GM19023 (cell line): ENCODE results near the gene GABBR2.
"Not testable (repeated sequence)": the region's sequence is repeated elsewhere in the genome, so short reads cannot be mapped to it uniquely, and the experiment has no call there.

Experiments used
- ATAC-seq: cut with Tn5 transposase; IDR thresholded peaks from one replicate; pipeline ENCODE4 v1.9.1; 2021; ENCODE audit warnings: mild to moderate bottlenecking, moderate library complexity; ENCODE audit not compliant: unreplicated experiment

GABBR2 gene

DNA sequence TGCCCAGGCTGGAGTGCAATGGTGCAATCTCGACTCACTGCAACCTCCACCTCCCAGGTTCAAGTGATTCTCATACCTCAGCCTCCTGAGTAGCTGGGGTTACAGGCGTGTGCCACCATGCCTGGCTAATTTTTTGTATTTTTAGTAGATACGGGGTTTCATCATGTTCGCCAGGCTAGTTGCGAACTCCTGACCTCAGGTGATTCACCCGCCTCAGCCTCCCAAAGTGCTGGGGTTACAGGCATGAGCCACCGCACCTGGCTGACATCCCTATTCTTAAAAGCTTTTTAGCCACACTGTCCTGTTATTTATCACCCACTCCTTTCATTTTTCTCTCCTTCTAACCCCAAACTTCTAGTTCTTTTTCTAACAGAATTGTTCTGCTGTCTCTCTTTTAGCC, 425.6 kb downstream of the GABBR2 start:
- not testable (repeated sequence) for ATAC-seq

DNA sequence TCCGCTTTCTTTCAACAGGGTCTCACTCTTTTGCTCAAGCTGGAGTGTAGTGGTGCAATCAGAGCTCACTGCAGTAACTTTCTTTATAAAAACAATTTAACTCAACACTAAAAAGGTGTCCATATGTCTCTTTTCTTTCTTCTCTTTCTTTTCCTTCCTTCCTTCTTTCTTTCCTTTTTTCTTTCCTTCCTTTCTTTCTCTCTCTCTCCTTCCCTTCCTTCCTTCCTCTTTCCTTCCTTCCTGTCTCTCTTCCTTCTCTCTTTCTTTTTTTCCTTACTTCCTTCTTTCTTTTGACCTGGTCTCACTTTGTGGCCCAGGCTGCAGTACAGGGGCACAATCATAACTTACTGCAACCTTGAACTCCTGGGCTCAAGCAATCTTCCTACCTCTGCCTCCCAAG, 427.5 kb downstream of the GABBR2 start:
- no peak for ATAC-seq

DNA sequence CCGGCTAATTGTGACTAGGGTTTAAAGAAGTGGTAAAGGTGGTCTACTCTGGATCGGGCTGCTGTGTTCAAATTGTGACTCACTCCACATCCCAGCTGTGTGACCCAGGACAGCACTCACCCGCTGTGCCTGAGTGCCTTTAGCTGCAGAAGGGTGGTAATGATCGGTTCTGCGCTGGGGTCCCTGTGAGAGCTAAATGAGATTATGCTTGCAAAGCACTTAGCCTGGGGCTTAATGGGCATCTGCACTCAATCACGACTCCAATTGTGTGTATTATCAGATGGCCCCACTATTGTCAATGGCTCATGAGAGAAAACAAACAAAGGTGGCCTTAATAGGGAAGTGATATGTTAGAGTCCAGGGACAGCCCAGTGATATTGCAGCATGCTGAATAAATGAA, 428.2 kb downstream of the GABBR2 start:
- no peak for ATAC-seq

DNA sequence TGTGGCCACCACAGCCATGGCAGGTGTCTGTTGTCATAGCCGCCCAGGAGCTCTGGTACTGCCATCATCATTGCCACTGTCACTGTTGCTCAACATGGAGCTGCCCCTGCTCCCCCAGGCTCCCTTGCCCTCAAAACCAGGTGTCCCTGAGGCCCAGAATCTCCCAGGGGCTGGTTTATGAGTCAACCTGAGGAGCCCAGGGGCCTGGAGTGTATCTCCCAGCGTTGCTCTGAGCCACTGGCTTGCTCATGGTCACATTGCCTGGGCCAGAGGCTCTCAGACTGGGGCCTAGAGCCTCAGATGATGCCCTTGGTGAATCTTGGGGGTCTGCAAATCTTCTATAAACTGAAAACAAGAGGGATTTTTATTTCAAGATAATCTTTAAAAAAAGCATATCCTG, 428.6 kb downstream of the GABBR2 start:
- no peak for ATAC-seq

DNA sequence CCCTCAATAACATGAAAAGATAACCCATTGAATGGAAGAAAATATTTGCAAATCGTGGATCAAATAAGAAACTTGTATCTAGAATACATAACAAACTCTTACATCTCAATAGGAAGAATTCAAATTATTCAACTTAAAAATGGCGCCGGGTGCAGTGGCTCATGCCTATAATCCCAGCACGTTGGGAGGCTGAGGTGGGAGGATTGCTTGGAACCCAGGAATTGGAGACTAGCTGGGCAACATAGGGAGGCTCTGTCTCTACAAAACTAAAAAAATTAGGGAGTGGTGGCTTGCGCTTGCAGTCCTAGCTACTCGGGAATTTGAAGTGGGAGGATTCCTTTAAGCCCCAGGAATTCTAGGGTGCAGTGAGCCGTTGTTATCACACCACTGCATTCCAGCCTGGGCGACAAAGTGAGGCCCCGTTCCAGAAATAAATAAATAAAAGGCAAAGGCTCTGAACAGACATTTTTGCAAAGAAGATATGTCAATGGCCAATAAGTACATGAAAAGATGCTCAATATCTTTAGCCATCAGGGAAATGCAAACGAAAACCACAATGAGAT, 431.7 kb downstream of the GABBR2 start:
- ATAC-seq, result no peak

DNA sequence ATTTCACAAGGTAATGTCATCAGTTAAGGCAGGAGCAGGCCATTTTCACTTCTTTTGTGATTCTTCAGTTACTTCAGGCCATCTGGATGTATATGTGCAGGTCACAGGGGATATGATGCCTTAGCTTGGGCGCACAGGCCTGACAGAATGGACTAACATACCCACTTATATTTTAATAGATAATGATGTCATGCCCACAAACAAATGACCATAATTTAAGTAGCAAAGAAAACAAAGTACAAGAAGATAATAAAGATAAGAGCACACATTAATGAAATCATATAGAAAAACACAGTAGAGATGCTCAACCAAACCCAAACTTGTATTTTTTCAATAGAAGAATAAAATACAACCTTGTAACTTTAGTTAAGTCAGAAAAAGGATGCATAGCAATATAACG, 433.6 kb downstream of the GABBR2 start:
- no peak for ATAC-seq

DNA sequence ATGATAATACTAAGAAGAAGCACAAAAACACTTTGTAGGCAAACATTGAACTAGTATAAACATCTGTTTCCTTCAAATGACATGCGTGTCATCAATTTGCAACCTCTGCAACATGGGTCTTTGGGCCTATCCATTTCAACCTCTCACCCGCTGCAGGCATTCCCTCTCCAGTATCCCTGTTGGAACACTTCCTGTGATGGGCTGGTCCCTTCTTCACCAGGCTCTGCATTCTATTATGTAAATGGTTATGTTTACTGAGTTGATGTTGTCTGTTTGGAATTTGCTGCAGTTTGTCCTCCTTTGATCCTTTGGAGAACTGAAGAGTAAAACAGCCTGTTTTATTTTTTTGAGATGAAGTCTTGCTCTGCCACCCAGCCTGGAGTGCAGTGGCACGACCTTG, 436.7 kb downstream of the GABBR2 start:
- ATAC-seq, result no peak

DNA sequence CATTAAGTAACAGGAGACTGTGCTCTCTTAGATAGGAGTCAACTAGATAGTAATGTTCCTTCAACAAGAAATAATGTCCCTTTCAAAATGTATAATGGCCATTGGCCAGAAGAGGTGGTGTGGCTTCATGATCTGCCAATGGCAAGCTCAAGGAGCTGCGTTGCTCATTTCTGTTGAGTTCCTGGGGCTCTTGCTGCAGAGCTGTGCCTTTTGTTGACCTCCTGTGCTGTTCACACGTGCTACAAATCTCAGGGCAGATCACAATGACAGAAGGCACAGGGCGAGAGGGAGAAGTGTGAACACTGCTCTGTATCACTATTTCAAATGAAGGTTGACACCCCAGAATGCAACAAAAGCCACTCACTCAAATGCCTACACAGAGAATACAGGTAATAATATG, 437.3 kb downstream of the GABBR2 start:
- no peak for ATAC-seq

DNA sequence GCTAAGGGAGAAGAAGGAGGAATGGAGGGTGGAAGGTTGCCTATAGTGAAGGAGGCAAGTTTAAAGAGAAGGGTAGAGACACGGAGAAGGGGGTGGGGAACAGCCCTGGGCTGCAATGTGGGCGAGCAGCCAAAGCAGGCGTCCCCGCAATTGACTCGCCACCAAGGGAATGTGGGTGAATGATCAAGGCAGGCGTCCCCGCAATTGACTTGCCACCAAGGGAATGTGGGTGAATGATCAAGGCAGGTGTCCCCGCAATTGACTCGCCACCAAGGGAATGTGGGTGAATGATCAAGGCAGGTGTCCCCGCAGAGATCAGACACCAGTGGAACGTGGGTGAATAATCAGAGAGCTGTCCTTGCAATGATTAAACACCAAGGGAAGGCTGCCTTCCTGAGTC, 438.5 kb downstream of the GABBR2 start:
- ATAC-seq, result not testable (repeated sequence)

DNA sequence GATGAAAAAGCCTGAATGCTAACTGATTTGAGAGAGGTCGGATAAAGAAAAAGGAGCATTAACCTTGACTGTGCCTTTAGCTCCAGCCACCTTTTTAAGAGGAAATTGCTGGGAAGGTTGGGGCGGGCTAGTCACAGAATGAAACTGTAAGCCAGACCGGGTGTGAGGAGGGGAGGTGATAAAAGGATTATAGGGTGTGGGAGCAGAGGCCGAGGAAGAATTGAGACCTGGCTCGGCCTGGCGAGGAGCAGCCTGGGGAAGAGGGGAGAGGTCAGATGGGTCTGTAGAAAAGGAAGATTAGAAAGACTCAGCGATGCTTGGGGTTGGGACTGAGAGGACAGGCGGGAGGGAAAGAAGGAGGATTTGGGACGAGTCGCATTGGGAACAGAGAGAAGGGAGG, 439.1 kb downstream of the GABBR2 start:
- ATAC-seq, result not testable (repeated sequence)

DNA sequence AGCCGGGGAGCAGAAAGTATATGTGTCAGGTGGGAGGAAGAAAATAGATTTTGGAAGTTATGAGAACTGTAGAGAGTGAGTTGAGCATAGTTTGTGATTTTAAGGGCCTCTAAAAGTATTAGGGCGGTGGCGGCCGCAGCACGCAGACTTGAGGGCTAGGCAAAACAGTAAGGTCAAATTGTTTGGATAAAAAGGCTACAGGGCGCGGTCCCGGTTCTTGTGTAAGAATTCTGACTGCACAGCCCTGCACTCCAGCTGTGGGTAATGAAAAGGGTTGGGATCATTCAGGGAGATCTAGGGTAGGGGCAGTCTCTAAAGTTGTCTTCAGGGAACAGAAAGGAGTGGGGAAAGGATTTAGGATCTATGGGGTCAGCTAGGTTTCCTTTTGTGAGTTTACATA, 441.2 kb downstream of the GABBR2 start:
- ATAC-seq, result not testable (repeated sequence)

DNA sequence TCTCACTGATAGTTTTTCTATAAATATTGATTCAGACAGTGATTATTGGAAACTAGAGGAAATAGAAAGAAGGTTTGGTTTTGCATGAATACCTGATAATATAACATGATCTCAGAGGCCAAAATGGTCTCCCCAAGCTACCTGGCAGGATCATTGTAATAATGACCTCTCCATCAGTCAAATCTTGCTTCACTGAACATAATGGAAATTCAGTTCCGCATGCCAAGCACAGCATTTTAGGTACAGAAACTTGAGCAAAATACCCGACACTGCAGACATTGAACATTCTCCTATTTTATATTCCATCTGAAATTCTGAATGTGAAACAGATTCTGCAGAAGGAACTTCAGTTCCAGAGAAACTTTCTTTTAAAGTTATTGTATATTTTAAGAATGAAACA, 444.2 kb downstream of the GABBR2 start:
- ATAC-seq, result no peak

DNA sequence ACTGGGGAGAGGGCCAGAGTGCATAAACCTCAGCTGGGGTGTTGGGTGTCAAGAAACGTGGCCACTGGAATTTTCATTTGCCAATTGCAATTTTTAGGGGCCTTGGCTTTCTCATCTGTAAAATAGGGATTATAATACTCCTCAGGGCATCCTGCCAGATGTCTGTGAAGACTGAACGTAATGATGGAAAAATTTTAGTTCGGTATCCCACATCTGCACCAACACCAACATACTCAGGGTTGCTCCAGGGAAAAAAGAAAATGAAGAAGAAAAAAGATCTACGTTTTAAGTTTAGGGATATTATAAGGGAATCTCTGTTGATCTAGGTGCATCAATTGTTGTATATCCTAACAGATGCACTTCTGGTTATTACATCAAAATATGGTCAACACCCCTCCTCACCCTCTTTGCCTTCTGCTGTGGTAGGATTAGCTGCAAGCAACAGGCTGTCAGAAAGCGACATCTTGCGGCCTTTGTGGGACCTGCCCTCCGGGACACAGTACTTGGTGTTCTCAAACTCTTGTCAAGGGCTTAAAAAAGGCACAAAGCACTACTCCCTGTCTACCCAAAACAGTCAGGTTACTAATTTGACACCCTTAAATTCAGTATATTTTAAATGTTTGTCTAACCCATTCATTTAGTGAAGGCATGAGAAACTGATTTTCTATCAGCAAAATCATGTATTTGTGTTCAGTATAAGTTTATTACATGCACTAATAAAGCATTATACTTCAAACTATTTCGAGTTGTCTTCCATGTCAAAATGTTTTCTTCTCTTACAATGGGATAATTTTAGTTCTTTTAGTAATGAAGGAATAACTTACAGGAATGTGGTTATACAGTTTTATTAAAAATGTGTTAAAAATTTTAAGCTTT, 445.0 kb downstream of the GABBR2 start:
- ATAC-seq, result peak; percentile 92

DNA sequence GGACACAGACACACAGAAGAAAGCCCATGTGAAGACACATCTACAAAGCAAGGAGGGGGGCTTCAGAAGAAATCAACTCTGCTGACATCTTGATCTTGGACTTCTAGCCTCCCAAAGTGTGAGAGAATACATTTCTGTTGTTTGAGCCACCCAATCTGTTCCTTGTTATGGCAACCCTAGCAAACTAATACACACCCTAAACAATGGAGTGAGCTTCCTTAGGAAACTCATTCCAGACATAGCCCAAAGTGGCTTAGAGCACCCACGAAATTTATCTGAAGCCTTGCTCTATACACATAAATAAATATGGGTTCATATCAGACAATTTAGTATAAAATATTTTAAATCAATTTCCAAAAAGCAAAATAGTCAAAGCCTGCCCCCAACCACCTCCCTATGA, 445.7 kb downstream of the GABBR2 start:
- ATAC-seq, result no peak

DNA sequence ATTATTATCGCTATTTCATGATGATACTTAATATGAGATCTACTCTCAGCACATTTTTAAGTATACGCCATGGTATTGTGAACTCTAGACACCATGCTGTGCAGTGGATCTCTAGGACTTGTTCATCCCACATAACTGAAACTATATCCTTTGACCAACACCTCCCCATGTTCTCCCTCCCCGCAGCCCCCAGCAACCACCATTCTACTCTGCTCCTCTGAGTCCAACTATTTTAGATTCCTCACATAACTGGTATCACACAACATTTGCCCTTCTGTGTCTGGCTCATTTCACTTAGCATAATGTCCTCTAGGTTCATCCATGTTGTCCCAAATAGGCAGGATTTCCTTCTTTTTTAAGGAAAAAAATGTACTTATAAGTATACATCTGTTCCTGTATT, 446.7 kb downstream of the GABBR2 start:
- no peak for ATAC-seq

DNA sequence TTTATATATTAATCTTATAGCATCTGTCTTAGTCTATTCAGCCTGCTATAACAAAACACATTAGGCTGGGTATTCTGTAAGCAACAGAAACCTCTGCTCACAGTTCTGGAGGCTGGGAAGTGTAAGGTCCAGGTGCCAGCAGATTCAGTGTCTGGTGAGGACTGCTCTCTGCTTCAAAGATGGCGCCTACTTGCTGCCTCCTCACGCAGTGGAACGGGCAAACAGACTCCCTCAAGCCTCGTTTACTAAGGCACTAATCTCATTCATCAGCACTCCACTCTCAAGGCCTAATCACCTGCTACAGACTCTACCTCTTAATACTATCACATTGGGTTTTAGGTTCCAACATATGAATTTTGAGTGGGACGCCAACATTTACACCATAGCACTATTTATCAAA, 448.1 kb downstream of the GABBR2 start:
- ATAC-seq, result no peak

DNA sequence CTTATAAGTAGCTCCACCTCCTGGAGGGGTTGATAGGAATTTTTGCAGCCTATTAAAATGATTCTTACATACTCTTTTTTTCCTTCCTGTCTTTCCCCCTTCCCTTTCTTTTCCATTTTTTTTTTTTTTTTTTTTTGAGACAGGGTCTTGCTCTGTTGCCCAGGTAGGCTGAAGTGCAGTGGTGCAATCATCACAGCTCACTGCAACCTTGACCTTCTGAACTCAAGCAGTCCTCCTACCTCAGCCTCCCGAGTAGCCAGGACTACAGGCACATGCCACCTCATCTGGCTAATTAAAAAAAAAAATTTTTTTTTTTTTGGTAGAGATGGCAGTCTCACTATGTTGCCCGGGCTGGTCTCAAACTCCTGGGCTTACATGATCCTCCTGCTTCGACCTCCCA, 448.9 kb downstream of the GABBR2 start:
- ATAC-seq, result no peak

DNA sequence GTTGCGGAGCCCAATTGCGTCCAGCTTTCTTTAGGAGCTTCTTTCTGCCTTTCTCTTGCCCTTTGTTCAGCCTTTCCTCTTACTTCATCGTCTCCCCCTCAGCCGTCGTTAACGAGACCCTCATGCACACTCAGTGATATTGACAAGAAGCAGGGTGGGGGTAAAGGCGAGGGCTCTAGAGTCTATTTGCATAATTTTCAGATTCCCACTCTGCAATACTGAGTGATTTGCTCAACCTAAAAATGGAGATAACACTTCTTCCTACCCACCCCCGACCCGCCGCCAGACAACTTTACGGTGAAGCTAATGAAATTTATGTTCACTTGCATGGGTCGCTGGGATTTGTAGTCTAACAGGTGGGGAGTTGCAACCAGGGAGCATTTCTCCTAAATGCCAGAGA, 452.0 kb downstream of the GABBR2 start:
- ATAC-seq, result no peak

DNA sequence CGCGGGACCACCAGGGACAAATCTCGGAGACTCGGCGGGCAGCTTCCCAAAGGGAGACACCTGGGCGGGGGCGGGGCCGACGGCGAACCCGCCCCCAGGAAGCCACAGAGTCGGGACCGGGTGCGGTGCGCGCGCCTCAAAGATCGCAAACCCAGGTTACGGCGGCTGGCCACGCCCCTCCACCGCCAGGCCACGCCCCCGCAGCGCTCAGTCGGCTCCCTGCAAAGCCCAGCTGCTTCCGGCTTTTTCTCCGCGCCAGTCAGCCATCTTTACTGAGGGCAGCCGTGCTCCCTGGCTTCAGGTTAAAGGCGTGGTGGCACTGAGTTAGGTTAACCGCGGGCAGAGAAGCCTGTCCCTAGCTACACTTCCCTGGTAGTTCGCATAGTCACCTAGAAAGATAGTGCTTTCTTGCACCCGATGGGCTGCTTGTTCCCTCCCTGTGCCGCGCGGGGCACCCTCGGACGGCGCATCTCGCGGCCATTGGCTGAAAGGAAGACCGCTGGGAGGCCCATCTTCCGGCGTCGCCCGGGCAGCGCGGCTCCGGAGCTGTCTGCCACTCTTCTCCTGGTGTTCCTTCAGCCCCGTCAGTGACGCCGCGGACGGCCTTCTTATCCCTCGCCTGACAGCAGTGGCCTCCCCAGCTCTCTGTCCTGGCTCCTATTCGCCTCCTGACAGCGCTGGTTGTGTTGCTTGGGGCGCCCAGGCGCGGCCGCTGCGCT, 453.0 kb downstream of the GABBR2 start, which contains the start of gene TBC1D2:
Gene TBC1D2 (minus strand): TSS at position 72 of the 719 bp plus-strand sequence. CDS start 108 bp downstream, outside the sequence.
- ATAC-seq, result peak; percentile 86

DNA sequence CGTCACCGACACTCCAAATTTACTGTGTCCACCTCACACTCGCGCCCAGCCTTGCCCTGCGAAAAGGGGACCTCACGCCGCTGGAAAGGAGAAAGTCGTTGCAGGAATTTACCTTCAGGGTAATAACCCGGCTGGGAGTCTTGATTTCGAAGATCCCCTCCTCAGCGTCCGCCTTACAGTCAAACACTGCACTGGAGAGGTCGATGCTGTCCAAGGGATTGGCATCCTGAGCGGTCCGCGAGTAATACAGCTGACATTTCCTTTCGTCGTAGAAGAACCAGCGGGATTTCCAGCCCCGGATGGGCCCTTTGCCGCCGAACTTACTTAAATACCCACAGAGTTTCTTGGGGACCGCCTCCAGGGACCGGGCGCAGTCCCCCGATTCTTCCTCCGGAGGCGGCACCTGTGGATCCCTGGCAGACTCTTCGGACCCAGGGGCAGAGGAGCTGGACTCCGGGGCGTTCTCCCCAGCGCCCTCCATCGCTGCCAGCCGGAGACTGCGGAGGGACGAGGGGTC, 453.6 kb downstream of the GABBR2 start:
- peak; percentile 24 for ATAC-seq

DNA sequence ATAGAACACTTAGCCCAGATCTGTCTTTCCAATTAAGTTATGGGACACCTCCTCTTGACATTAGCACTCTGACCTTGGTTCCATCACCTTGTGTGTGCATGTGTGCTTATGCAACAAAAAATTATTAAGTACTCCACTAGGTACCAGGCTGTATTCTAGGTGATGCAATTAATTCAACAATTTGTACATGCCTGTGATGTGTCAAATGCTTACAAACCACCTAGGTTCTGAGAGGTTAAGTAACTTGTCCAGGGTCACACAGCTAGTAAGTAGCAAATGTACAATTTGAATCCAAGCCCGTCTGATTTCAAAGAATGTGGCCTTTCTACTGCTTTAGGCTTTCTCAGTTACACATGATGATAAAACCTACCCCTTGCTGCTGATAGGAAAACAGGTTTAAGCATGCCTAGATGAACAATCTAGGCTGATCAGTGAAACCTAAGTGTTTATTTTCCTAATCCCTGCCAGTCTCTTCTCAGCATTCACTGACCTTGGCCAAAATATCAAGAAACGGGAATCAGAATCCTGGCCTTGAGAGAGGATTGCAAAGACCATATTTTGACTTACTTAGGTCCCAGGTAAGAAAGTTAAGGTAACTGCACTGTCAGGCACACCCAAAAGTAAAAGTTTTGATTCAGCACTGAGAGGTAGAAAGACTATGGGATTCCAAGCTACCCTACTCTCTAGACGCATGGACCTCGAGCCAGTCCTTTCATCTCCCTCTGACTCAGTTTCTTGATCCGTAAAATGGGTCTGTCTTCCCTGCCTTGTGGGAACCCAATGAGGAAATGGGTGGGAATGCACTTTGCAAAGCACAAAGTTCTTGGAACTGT, 454.3 kb downstream of the GABBR2 start:
- no peak for ATAC-seq
